HepG2 (cell line): ENCODE measurements around the gene RORC. TPM values are rescaled to one million over a fixed set of nuclear protein-coding genes. Genes with fewer than 3 reads are reported as not detected.
A peak's percentile ranks its signal among the peaks of the same experiment; 100 is the strongest.

Experiments
- ARNT2 ChIP-seq: sonication (generic); formaldehyde crosslinking; IDR thresholded peaks from 2 replicates; pipeline ENCODE4 v1.8.0; 2022; ENCODE audit warnings: mild to moderate bottlenecking, low read depth, missing genetic modification reagents, moderate library complexity
- CEBPB ChIP-seq: IDR thresholded peaks from 2 replicates; pipeline ENCODE4 v1.6.1; 2011; ENCODE audit warnings: low read depth, low read length, improper control_type of control experiment, borderline replicate concordance
- DR1 ChIP-seq: sonication (generic); formaldehyde crosslinking; IDR thresholded peaks from 2 replicates; pipeline ENCODE4 v1.8.0; 2021; ENCODE audit warnings: mild to moderate bottlenecking, missing genetic modification reagents, inconsistent platforms
- EED ChIP-seq: sonication (generic); formaldehyde crosslinking; IDR thresholded peaks from 2 replicates; pipeline ENCODE4 v1.5.0; 2020; ENCODE audit warnings: mild to moderate bottlenecking, missing genetic modification reagents
- ELF1 ChIP-seq: sonication (generic); formaldehyde crosslinking; IDR thresholded peaks from 2 replicates; pipeline ENCODE4 v1.4.0; 2020; ENCODE audit warnings: missing genetic modification reagents
- FOXK1 ChIP-seq: sonication (generic); formaldehyde crosslinking; IDR thresholded peaks from 2 replicates; pipeline ENCODE4 v1.4.0; 2020; ENCODE audit warnings: low read depth, missing genetic modification reagents, borderline replicate concordance
- GATA4 ChIP-seq: sonication (generic); IDR thresholded peaks from 2 replicates; pipeline ENCODE4 v1.6.1; 2016; ENCODE audit warnings: antibody characterized with exemption, low read depth, borderline replicate concordance
- IKZF1 ChIP-seq: fragments of 450-650 bp; IDR thresholded peaks from 2 replicates; pipeline ENCODE4 v1.7.1; 2016
- ISX ChIP-seq: sonication (generic); formaldehyde crosslinking; conservative IDR thresholded peaks from 2 replicates; pipeline ENCODE4 v1.5.0; 2020; ENCODE audit warnings: missing genetic modification reagents
- KDM2A ChIP-seq: sonication (generic); formaldehyde crosslinking; IDR thresholded peaks from 2 replicates; pipeline ENCODE4 v1.4.0; 2020; ENCODE audit warnings: low read depth, missing genetic modification reagents, borderline replicate concordance
- MEIS2 ChIP-seq: sonication (generic); formaldehyde crosslinking; IDR thresholded peaks from 2 replicates; pipeline ENCODE4 v1.9.0; 2021; ENCODE audit warnings: mild to moderate bottlenecking, missing genetic modification reagents
- MLLT10 ChIP-seq: sonication (generic); formaldehyde crosslinking; IDR thresholded peaks from 2 replicates; pipeline ENCODE4 v1.4.0; 2020; ENCODE audit warnings: missing genetic modification reagents
- NFATC3 ChIP-seq: sonication (generic); formaldehyde crosslinking; IDR thresholded peaks from 2 replicates; pipeline ENCODE4 v1.5.1; 2020; ENCODE audit warnings: mild to moderate bottlenecking, missing genetic modification reagents
- POLR2G ChIP-seq: fragments of 200-400 bp; formaldehyde crosslinking; IDR thresholded peaks from 2 replicates; pipeline ENCODE4 v1.6.1; 2018; ENCODE audit warnings: mild to moderate bottlenecking, low read depth, low read length, moderate library complexity
- SP5 ChIP-seq: IDR thresholded peaks from 2 replicates; pipeline ENCODE4 v1.6.1; 2016; ENCODE audit warnings: low read depth, borderline replicate concordance
- ZFP1 ChIP-seq: IDR thresholded peaks from 2 replicates; pipeline ENCODE4 v1.6.1; 2016
- ZFP90 ChIP-seq: sonication (generic); formaldehyde crosslinking; IDR thresholded peaks from 2 replicates; pipeline ENCODE4 v1.8.0; 2022; ENCODE audit warnings: missing genetic modification reagents, mild to moderate bottlenecking, inconsistent platforms, borderline replicate concordance
- ZNF772 ChIP-seq: sonication (generic); formaldehyde crosslinking; IDR thresholded peaks from 2 replicates; pipeline ENCODE4 v1.5.0; 2020; ENCODE audit warnings: mild to moderate bottlenecking, missing genetic modification reagents
- ZNF775 ChIP-seq: sonication (generic); formaldehyde crosslinking; IDR thresholded peaks from 2 replicates; pipeline ENCODE4 v1.4.0; 2020; ENCODE audit warnings: missing genetic modification reagents, mild to moderate bottlenecking, moderate library complexity, borderline replicate concordance
- ZNF839 ChIP-seq: sonication (generic); formaldehyde crosslinking; IDR thresholded peaks from 2 replicates; pipeline ENCODE4 v1.4.0; 2020; ENCODE audit warnings: missing genetic modification reagents, mild to moderate bottlenecking, borderline replicate concordance
- ZSCAN22 ChIP-seq: sonication (generic); formaldehyde crosslinking; IDR thresholded peaks from 2 replicates; pipeline ENCODE4 v1.4.0; 2020; ENCODE audit warnings: mild to moderate bottlenecking, missing genetic modification reagents
- polyA plus RNA-seq, 8 experiments: library from polyadenylated mRNA; depleted of rRNA in 3 of 8; stranded (reverse) in 7 of 8; unstranded in 1 of 8; fragments of >200 nt; fragmentation: Illumina TruSeq in 4 of 8; extraction: Trizol in 4 of 8; gene quantifications; 2 replicates each; pipeline versions ENCODE4 v1.2.1 to v1.2.3, GENCODE V29; 2011 to 2016; ENCODE audit warnings: low read depth in 4 of 8, missing spikeins in 1 of 8, mixed read lengths in 1 of 8; ENCODE audit not compliant: insufficient read depth in 1 of 8
- total RNA-seq, 5 experiments: library from RNA; depleted of rRNA; stranded (reverse); fragments of >200 nt; fragmentation: Illumina TruSeq; extraction: Trizol; gene quantifications; 2 replicates each; pipeline ENCODE4 v1.2.3, GENCODE V29; 2016; ENCODE audit warnings: low read depth in 1 of 5
- TF ChIP-seq, protein P1 (sequence below): sonication (generic); formaldehyde crosslinking; IDR thresholded peaks from 2 replicates; pipeline ENCODE4 v1.4.0; 2020; ENCODE audit warnings: missing genetic modification reagents
- TF ChIP-seq, protein P2 (sequence below): sonication (generic); formaldehyde crosslinking; IDR thresholded peaks from 2 replicates; pipeline ENCODE4 v1.4.0; 2020; ENCODE audit warnings: missing genetic modification reagents

The RORC gene
- total and polyA plus RNA-seq, 2 of the 13 experiments (the other 11 are each of a cell fraction or from before 2014, with no cell fraction given) = 2.5 to 6.5 TPM

DNA sequence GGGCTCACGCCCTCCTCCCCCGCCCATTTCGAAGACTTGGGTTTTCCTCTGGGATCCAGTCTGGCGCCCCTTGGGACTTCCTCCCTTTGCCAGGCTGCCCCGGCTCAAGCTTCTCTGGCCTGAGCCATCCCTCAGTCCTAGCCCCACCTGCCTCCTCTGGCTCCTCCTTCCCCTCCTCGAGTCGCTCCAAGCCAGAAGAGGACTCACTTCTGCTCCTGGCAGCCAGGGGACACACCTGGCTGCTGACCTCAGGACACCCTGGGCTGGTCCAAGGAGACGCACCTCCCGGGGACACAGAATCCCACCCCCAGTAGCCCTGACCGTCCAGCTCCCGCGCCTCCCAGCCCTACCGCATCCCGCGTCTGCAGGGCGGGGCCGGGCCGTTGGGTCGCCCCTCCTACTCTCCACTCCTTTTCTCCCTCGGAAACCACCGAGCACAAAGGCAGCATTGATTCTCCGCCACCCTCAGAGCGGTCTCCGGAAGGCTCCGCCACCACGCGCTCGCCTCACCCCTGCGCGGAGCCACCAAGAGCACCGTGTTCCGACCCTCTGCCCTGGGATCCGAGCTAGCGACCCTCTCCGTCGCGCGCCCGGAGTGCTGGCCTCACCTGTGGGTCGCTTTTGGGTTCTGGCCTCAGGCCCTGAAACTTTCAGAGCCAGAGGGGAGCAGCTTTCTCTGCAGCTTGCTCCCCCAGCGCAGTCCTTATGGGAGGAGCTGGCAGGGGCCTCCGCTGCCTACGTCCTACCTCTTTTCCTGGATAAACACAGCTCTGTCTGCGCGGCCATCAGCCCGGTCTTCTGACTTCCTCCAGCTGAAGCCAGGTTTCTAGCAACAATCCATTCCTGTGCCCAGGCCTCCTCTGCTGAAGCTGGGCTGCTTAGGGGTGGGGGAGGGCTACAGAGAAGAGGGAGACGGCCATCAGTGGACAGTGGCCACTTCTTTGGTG is 8.1 kb upstream of the RORC start, which contains the start of gene C2CD4D (continued):
- TF ChIP-seq ZNF839 (CRISPR knock-in tag) (no peak), GATA4 (no peak), ZFP90 (CRISPR knock-in tag) (no peak), EED (CRISPR knock-in tag) (no peak), ARNT2 (CRISPR knock-in tag) (no peak), ZNF775 (CRISPR knock-in tag) (no peak), KDM2A (CRISPR knock-in tag) (peak; percentile 71), DR1 (CRISPR knock-in tag) (no peak), ZNF772 (CRISPR knock-in tag) (no peak), MLLT10 (CRISPR knock-in tag) (no peak), NFATC3 (CRISPR knock-in tag) (no peak), ZFP1 (no peak), IKZF1 (no peak), SP5 (peak; percentile 58; the same call in 1 of the 2 replicates), ELF1 (CRISPR knock-in tag) (0 out of 2 replicates have a peak, but pooled peaks have one; percentile 23), CEBPB (no peak), POLR2G (peak; percentile 84), ISX (no peak), FOXK1 (CRISPR knock-in tag) (no peak), MEIS2 (CRISPR knock-in tag) (no peak), ZSCAN22 (CRISPR knock-in tag) (no peak)
- TF ChIP-seq, protein P1, sequence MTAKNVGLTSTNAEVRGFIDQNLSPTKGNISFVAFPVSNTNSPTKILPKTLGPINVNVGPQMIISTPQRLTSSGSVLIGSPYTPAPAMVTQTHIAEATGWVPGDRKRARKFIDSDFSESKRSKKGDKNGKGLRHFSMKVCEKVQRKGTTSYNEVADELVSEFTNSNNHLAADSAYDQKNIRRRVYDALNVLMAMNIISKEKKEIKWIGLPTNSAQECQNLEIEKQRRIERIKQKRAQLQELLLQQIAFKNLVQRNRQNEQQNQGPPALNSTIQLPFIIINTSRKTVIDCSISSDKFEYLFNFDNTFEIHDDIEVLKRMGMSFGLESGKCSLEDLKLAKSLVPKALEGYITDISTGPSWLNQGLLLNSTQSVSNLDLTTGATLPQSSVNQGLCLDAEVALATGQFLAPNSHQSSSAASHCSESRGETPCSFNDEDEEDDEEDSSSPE = no peak; the same call in 1 of the 2 replicates
- TF ChIP-seq, protein P2, sequence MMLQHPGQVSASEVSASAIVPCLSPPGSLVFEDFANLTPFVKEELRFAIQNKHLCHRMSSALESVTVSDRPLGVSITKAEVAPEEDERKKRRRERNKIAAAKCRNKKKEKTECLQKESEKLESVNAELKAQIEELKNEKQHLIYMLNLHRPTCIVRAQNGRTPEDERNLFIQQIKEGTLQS (CRISPR knock-in tag) = no peak
